NCI-H748 (cell line): Measurements from ENCODE around the gene NHLRC3.
"Not testable (repeated sequence)": the region's sequence is repeated elsewhere in the genome, so short reads cannot be mapped to it uniquely, and the experiment has no call there.

Experiments
- DNase-seq: peaks from one replicate; lab custom pipeline; 2025; ENCODE audit not compliant: unreplicated experiment; lab: John Stamatoyannopoulos, UW

The NHLRC3 gene

DNA sequence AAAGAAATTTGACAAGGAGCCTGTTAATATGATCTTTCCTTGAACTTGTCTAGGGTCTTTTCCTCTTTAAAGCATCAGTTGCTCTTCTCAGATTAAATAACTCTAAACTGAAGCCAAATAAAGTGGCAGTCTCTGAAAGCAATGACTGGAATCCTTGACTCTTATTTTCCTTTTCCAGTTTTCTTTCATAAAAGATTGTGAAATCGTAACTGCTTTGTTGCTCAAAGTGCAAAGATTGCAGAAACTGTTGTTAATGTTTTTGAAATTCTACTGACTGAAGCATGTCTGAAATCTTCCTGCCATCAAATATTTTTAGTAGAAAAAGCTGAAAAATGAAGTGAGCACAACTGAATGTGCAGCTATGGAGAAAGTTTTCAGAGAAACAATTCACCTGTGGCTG is 1.9 kb downstream of the NHLRC3 start:
- DNase-seq = no peak

DNA sequence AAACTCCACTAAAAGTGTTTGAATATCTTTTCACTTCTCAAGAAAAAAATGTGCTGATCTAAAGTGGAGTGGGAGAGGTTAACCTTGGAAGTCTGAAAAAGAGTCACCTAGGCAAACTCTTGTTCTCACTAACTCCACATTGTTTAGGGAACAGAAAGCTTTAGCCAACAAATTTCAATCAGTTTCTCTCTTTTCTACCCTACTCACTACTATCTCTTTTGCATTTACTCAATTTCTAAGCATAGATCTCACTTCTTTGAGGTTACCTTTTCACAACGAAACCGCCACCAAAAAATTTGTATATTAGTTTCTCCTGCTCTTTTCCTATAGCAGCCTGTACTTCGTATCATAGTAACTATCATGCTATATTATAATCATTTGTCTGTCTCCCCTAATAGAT is 6.3 kb downstream of the NHLRC3 start:
- DNase-seq = no peak

DNA sequence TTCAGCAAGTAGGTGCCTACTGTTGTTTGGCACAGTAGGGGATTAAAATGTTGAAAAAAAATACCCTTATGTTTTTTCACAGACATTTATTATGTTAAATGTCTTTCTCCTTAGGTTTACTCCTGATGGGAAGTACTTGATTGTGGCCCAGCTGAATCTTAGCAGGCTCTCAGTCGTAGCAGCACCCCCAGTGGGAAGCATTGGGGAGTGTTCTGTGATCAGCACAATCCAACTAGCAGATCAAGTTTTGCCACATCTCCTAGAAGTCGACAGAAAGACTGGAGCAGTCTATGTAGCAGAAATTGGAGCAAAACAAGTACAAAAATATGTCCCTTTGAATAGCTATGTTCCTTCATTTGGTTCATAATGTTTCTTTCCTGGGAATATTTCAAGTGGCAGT is 9.3 kb downstream of the NHLRC3 start:
- peak; percentile 15 for DNase-seq

DNA sequence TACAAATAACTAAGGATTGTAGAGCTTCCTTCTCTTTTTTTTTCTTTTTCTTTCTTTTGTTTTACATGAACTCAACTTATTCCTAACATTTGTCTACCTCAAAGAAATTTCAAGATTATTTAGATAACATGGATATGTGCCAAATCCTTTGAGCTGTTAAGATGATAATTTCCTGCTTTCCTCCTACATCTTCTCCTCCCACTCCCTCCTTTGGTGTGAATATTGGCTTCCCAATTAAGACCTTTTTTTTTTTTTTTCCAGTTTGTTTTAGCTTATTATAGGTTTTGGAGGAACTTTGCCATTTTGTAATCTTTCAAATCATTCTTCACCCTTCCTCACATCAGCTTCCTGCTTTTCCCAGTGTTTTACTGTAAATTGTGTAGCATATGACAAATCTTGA is 10.6 kb downstream of the NHLRC3 start:
- no peak for DNase-seq

DNA sequence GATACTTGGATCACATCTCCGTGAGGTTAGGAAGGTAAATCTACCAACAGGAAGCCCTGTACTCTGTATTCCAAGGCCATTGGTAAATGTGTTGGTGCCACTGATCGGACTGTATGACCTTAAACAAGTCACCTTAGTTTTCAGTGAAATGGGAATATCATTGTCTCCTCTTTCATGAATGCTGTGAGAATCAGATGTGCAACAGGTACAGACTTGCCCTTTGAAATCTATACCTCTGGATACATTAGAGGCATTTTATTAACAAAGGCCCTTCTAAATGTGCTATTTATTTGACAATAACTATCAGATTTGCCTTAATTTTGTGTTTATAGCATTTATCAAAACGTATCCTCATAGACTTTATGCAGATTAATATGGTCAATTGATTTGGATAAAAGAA is 11.0 kb downstream of the NHLRC3 start:
- no peak for DNase-seq

DNA sequence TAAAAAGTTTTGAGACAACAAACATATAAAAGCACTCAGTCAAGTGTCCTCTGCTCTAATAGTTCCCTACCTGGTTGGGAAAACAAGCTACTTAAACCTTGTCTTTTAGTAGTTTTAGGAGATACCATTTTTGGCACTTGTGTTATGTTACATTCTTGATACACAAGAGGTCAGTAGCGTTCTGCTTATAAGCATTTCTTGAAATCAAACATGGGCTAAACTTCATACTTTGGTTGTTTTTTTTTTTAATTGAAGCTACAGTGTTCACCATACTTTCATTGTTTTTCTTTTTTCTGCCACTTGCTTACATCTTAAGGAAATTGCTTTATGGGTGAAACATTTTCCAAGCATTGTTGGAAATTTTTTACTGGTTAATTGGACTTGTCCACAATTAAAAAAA is 12.9 kb downstream of the NHLRC3 start:
- peak; percentile 73 for DNase-seq

DNA sequence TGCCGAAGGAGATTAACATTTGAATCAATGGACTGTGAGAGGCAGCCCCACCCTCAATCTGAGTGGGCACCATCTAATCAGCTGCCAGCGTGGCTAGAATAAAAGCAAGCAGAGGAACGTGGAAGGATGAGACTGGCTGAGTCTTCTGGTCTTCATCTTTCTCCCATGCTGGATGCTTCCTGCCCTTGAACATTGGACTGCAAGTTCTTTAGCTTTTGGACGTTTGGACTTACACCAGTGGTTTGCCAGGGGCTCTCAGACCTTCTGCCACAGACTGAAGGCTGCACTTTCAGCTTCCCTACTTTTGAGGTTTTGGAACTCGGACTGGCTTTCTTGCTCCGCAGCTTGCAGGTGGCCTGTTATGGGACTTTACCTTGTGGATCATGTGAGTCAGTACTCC is 14.7 kb downstream of the NHLRC3 start:
- DNase-seq = peak; percentile 80

DNA sequence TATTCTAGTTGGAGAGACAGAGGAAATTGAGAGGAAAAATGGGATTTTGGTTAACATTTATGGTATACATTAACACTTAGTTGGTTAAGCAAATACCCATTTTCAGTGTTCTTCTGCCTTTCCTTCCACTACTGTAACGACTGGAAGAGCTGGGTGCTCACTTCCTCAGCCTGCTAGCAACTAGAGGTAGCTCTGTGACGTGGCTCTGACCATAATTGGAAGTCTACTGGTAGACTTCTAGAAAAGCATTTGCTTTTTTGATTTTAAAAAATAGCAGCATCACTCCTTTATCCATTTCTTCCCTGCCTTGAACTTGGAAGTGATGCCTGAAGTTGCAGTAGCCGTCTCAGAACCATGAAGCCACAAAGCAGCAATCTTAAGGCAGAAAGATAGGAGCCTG is 15.9 kb downstream of the NHLRC3 start:
- peak; percentile 24 for DNase-seq

DNA sequence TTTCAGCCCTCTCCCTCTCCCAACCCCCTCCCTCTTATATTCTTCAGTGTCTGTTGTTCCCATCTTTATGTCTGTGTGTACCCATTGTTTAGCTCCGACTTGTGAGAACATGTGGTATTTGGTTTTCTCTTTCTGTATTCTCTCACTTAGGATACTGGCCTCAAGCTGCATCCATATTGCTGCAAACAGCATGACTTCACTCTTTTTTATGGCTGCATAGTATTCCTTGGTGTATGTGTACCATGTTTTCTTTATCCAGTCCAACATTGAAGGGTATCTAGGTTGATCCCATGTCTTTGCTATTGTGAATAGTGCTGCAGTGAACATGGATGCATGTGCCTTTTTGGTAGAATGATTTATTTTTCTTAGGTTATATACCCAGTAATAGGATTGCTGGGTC is 17.8 kb downstream of the NHLRC3 start:
- DNase-seq = no peak

DNA sequence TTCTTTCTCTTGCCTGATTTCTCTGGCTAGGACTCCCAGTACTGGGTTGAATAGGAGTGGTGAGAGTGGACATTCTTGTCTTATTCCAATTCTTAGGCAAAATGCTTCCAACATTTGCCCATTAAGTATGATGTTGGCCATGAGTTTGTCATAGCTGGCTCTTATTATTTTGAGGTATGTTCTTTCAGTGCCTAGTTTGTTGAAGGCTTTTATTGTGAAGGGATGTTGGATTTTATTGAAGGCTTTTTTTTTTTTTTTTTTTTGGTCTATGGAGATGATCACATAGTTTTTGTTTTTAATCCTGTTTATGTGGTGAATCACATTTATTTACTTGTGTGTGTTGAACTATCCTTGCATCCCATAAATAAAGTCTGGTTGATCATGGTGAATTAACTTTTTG is 19.8 kb downstream of the NHLRC3 start:
- DNase-seq = no peak

DNA sequence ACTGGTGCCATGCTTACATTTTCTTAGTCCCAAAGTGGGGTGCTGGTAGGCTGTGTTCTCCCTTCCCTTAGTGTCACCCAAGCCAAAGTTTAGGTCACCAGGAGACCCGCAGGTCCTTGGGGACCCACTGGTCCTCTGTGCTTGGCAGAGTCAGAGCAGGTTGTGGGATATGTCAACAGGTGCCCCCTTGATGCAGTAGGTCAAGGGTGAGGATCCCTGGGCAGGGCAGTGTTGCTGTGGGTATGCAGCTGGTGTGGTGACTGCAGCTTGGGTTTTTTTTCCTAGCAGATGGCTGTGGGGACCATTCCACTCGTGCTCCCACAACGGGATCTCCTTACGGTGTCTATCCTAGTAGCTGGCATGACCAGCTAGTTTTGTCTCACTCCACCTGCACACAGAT is 23.7 kb downstream of the NHLRC3 start:
- DNase-seq = no peak

DNA sequence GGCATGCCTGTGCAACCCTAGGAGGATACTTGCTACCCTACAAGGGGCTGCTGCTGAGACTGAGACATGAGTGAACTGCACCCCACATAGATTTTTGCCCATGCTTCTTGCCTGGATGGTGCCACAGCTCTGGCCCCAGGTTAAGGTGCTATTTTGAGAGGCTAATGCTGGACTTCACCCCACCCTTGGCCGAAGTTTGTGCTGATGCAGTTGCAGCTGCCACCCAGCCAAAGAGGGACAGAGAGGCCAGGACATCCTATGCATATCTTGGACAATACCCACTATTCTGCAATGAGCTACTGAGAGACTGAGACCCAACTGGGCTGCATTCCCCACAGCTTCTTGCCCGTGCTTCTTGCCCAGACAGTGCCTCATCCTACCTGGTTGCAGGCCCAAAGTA is 34.6 kb downstream of the NHLRC3 start:
- no peak for DNase-seq

DNA sequence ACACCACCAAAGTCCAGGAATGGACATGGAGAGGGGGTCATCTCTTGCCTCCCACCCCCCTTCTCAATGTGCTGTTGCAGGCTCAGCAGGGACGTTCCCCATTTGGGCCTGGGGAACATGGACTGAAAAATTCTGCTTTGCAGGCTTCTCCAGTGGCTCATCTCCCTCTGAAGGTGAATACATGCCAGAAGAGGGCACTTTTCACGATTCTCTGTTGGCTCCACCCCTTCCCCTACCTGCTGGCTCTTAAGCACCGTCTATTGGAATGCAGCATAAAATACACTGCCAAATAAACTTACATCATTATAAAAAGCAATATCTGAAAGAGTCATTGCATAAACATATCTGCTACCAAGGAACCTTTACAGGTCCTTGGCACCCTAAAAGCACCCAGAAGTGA is 35.7 kb downstream of the NHLRC3 start:
- DNase-seq = no peak

DNA sequence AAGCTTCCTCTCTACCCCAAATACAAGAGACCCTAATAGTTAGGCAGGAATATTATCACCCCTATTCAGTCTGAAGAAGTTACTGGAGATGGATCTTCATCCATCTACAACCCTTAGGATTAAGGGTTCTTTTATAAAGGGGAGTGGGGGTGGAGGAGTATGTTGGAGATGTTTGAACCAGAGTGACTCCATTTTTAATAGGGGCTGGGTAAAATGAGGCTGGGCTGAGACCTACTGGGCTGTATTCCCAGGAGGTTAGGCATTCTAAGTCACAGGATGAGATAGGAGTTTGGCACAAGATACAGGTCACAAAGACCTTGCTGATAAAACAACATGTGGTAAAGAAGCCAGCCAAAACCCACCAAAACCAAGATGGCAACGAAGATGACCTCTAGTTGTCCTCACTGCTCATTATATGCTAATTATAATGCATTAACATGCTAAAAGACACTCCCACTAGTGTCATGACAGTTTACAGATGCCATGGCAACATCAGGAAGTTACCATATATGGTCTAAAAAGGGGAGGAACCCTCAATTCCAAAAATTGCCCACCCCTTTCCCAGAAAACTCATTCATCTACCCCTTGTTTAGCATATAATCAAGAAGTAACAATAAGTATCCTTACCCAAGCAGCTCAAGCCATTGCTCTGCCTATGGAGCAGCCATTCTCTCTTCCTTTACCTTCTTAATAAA is 48.1 kb downstream of the NHLRC3 start:
- not testable (repeated sequence) for DNase-seq

DNA sequence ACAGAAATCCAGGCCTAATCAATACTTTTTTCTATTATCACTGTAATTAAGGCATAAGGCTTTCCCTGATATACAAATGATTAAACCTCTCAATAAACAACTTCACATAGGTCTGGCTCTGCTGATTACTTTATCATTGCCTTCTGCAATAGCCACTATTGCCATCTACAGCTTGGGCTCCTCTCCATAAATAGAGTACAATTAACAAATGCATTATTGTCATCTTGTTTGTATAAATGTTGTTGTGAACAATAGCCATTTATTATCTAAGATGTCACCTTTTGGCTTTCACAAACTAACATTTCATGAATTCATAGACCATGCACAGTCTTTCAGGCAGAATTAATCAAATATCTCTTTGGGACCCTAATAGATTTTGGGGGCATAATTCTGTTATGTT is 53.3 kb downstream of the NHLRC3 start:
- no peak for DNase-seq

DNA sequence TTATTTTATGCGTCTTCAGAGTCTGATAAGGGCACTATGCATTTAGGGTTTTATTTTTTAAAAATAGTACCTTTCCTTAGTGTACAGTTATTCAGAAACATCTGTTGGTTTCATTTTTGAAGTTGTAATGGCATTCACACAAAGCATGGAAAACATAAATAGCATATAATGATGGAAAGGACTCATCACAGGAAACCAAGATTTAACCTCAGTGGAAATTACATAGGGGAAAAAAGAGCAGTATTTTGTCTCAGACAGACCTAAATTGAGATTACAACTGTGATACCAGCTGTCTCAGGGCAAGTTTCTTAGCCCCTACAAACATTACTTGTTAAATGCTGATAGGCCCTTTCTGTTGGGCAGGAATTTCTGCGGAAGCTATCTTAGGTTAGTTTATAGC is 57.2 kb downstream of the NHLRC3 start:
- DNase-seq = no peak

DNA sequence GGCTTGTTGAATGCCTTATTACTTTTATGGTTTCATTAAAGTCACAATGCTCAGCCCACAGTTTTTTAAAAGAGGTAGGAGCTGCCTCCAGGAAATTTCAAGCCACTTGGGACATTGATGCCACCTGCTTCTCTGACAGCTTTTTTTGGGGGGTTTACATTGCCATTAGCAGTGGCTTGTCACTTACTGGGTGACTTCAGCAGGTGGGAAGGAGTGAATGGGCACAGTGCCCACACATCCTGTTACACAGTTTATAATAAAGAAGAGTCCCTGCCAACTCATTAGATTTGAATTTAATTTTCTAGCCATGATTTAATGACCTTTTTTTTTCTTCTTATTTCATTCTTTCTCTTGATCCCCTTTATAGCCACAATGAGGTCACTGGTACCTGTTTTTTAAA is 61.0 kb downstream of the NHLRC3 start:
- DNase-seq = peak; percentile 44
